Femur (tissue), 1 donor: ENCODE measurements around the gene WNT5A.

Experiments
- DNase-seq: peaks from one replicate; pipeline ENCODE4 v3.0.0-alpha.2; 2017

The WNT5A gene

GRCh38 chr3:55480911-55481743 lies 6.0 kb downstream of the WNT5A start:
- DNase-seq, result peak; percentile 42

GRCh38 chr3:55477306-55478303 lies 9.5 kb downstream of the WNT5A start:
- DNase-seq, result no peak

- no peak for DNase-seq
Measured at GRCh38 chr3:55476515-55476914, 10.6 kb downstream of the WNT5A start.

GRCh38 chr3:55474213-55474632 lies 12.9 kb downstream of the WNT5A start:
- DNase-seq, result no peak

GRCh38 chr3:55473788-55474187 lies 13.3 kb downstream of the WNT5A start:
- DNase-seq, result no peak

- DNase-seq, result no peak
Measured at GRCh38 chr3:55471522-55472280, 15.4 kb downstream of the WNT5A start.

- no peak for DNase-seq
Measured at GRCh38 chr3:55471084-55471483, 16.0 kb downstream of the WNT5A start.

GRCh38 chr3:55469957-55470526 lies 17.1 kb downstream of the WNT5A start:
- no peak for DNase-seq

- DNase-seq, result no peak
Measured at GRCh38 chr3:55468251-55468650, 18.9 kb downstream of the WNT5A start.

GRCh38 chr3:55467099-55467498 lies 20.0 kb downstream of the WNT5A start:
- DNase-seq, result no peak

- no peak for DNase-seq
Measured at GRCh38 chr3:55466526-55466925, 20.6 kb downstream of the WNT5A start.

- no peak for DNase-seq
Measured at GRCh38 chr3:55461896-55462295, 25.2 kb downstream of the WNT5A start.

- no peak for DNase-seq
Measured at GRCh38 chr3:55459838-55460237, 27.3 kb downstream of the WNT5A start.

GRCh38 chr3:55458181-55458790 lies 28.8 kb downstream of the WNT5A start:
- no peak for DNase-seq

- DNase-seq, result peak; percentile 45
Measured at GRCh38 chr3:55455915-55456314, 31.2 kb downstream of the WNT5A start.

- no peak for DNase-seq
Measured at GRCh38 chr3:55454611-55455010, 32.5 kb downstream of the WNT5A start.

GRCh38 chr3:55453886-55454496 lies 33.1 kb downstream of the WNT5A start:
- DNase-seq, result no peak

GRCh38 chr3:55452886-55453285 lies 34.2 kb downstream of the WNT5A start:
- DNase-seq, result no peak

GRCh38 chr3:55449527-55449926 lies 37.6 kb downstream of the WNT5A start:
- DNase-seq, result no peak

- no peak for DNase-seq
Measured at GRCh38 chr3:55446850-55447249, 40.3 kb downstream of the WNT5A start.

- no peak for DNase-seq
Measured at GRCh38 chr3:55445551-55445950, 41.6 kb downstream of the WNT5A start.

GRCh38 chr3:55443346-55443745 lies 43.8 kb downstream of the WNT5A start:
- DNase-seq, result no peak
